B cell (primary cell): Measurements from ENCODE around the gene ALDH1B1.

Experiments
- EZH2 ChIP-seq: IDR thresholded peaks from 2 replicates; pipeline ENCODE4 v1.6.1; 2012; ENCODE audit warnings: borderline replicate concordance, low read depth, mild to moderate bottlenecking, moderate library complexity, low read length; ENCODE audit not compliant: insufficient read depth, poor library complexity, severe bottlenecking
- TF ChIP-seq, protein P1 (sequence below): fragments of 200-600 bp; IDR thresholded peaks from one replicate; pipeline ENCODE4 v1.8.0; 2022; ENCODE audit warnings: antibody characterized with exemption, mild to moderate bottlenecking

DNA sequence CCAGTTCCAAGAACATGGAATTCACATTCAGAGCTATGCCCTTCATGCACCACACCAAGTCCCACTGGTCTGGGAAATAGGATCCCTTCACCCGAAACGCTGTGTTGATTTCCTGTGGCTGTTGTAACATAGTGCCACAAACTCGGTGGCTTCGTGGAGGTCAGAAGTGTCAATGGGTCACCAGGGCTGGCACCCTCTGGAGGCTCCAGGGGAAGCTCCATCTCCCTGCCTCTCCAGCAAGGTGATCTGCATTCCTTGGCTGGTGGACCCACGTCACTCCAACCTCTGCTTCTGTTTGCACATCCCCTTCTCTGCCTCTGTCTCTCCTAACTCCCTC, 28.9 kb upstream of the ALDH1B1 start:
- TF ChIP-seq, protein P1, sequence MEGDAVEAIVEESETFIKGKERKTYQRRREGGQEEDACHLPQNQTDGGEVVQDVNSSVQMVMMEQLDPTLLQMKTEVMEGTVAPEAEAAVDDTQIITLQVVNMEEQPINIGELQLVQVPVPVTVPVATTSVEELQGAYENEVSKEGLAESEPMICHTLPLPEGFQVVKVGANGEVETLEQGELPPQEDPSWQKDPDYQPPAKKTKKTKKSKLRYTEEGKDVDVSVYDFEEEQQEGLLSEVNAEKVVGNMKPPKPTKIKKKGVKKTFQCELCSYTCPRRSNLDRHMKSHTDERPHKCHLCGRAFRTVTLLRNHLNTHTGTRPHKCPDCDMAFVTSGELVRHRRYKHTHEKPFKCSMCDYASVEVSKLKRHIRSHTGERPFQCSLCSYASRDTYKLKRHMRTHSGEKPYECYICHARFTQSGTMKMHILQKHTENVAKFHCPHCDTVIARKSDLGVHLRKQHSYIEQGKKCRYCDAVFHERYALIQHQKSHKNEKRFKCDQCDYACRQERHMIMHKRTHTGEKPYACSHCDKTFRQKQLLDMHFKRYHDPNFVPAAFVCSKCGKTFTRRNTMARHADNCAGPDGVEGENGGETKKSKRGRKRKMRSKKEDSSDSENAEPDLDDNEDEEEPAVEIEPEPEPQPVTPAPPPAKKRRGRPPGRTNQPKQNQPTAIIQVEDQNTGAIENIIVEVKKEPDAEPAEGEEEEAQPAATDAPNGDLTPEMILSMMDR = no peak
- no peak for TF ChIP-seq EZH2
